Spleen (tissue), 7 donors: Measurements from ENCODE around the gene DGKB.

Experiments
- POLR2AphosphoS5 ChIP-seq, 3 donors: sonication (generic); formaldehyde crosslinking; IDR thresholded peaks; one replicate each; pipeline ENCODE4 v1.5.1; 2017; ENCODE audit warnings: antibody characterized with exemption in 3 of 3
- TF ChIP-seq, protein P1 (sequence below), 11 experiments: fragments of 200-600 bp in 7 of 11; fragments of 450-650 bp in 4 of 11; sonication (generic) in 4 of 11; IDR thresholded peaks in 8 of 11; conservative IDR thresholded peaks in 3 of 11; 1 replicate in 7 of 11; 2 replicates in 4 of 11; pipeline versions ENCODE4 v1.4.0 to v1.8.0; 2016 to 2021; ENCODE audit warnings: antibody characterized with exemption in 11 of 11, inconsistent platforms in 4 of 11, mild to moderate bottlenecking in 1 of 11
- donor health status: DM: no; HTN: no; CAD: no; lungs with moderate emphysema.
- donor health status: DM: no; HTN: no; CAD: no.
- donor health status: DM: no; HTN: no; CAD: no.

- TF ChIP-seq, protein P1, sequence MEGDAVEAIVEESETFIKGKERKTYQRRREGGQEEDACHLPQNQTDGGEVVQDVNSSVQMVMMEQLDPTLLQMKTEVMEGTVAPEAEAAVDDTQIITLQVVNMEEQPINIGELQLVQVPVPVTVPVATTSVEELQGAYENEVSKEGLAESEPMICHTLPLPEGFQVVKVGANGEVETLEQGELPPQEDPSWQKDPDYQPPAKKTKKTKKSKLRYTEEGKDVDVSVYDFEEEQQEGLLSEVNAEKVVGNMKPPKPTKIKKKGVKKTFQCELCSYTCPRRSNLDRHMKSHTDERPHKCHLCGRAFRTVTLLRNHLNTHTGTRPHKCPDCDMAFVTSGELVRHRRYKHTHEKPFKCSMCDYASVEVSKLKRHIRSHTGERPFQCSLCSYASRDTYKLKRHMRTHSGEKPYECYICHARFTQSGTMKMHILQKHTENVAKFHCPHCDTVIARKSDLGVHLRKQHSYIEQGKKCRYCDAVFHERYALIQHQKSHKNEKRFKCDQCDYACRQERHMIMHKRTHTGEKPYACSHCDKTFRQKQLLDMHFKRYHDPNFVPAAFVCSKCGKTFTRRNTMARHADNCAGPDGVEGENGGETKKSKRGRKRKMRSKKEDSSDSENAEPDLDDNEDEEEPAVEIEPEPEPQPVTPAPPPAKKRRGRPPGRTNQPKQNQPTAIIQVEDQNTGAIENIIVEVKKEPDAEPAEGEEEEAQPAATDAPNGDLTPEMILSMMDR (IDR thresholded peaks at IDR 0.05 in 8 of 11, conservative IDR thresholded peaks at IDR 0.05 in 3 of 11) = no peak
- no peak for TF ChIP-seq POLR2AphosphoS5 (IDR thresholded peaks at IDR 0.05)
Measured at GRCh38 chr7:14841086-14841485, 61.5 kb downstream of the DGKB start.
